Anterior cingulate cortex (tissue), 58 donors: Measurements from ENCODE around the gene FBXO47.

ENCODE experiments used
- DNase-seq, 58 donors: peaks; one replicate each; lab custom pipeline; 2025; lab: John Stamatoyannopoulos, UW

The FBXO47 gene

DNA sequence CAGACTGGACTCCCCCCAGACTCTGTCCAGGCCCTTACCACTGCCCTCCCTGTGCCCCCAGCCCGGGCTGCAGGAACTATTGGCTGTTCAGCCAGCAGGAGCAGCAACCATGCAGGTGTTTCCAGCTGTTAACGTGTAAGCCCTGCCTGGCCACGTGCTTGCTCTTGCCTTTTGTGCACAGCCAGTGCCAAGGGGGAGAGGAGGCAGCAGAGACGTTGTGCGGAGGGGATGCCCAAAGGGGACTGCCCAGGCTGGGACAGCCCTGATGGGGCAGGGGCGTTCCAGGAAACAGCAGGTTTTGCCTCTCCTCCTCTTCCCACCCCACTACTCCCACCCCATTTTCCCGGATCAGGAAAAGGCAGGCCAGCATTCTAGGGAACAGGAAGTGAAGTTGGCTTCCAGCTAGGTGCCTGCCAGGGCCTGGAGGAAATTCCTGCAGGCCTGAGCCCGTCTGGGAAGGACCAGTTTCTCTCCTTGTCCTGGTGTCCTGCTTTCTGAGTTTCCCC lies 58.5 kb downstream of the FBXO47 start:
- no peak for DNase-seq

DNA sequence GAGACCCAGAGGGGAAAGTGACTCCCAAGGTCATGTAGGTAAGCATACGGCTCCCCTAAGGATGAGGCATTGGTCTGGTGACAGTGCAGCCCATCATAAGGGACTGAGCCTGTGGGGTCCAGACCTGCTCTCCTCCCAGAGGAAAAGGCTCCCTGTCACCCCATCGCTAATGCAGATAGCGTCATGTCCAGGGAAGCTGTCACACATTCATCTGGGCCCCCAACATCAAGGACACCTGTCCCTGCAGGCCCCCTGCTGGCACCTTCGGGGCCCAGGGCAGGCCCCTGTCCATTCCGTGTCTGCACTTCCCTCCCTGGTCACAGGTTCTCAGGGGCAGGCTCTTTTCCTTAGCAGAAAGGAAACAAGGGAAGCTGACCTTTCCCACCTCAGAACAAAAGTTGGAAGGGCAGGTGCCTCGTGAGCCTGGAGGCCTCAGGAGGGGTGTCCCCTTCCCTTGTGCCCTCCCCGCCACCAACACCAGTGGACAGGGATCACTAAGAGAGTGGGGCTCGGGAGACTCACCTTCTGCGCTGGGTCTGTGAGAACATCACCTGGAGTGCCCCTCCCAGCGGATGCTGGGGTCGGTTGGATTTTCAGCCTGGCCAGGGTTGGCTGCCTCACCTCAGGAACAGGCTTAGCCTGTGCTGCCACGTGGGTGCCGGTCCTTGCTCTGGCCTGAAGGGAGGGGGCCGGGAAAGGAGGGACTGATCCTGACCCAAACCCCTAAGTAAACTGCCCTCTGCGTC lies 59.1 kb downstream of the FBXO47 start:
- no peak for DNase-seq

DNA sequence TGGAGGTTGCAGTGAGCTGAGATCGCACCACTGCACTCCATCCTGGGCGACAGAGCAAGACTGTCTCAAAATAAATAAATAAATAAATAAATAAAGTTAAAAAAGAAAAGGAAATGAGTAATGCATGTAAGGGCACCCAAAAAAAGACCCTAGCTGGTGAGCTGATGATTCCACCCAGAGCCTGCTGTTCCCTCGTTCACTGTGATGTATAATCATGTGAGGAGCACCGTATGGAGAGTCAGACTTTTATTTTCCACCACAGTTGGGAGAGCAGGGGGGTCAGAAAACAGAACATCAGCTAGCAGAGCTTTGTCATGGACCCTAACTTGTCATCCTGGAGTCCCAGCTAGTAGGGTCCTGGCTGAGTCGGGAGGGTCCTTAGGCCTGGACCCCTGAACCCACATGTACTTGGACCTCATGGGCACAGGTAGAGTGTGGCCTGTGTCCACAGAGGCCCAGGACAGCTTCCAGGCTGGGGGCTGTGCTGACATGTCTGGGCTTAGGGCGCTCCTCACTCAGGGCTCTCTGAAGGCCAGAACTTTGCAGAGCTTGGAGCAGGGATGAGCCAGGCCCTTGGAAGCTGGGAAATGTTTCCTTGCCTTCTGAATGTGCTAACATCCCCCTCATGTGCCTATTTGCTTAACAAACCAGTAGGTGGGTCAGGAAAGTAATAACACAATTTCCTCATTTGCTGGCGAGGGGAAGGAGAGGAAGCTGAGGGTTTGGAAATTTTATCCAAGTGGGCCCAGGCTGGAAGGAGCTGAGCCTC lies 60.6 kb downstream of the FBXO47 start:
- DNase-seq, result no peak

DNA sequence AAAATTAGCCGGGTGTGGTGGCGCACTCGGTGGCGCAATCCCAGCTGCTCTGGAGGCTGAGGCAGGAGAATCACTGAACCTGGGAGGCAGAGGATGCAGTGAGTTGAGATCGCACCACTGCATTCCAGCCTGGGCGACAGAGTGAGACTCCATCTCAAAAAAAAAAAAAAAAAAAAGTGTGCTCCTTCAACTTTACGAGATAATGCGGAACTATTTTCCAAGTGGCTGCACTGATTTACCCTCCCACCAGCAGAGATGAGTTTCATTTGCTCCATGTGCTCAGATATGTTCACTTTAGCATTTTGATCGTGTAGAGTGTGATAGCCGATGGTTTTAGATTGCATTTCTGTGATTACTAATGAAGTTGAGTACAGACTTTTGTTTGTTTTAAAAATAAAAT lies 61.8 kb downstream of the FBXO47 start:
- DNase-seq, result no peak

DNA sequence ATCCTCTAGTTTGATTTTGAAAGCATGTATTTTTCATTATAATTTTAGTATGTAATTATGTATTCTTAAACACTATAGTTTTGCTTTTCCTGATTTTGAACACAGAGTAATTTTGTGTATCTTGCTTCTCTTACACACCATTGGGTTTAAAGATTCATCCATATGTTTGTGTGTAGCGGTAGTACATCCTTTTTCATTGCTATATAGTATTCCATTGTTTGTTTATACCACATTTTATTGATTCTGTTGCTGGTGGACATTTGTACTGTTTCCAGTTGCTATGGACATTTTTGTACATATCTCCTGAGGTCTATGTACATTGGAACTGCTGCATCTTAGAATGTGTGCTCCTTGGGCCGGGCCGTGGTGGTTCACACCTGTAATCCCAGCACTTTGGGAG lies 62.3 kb downstream of the FBXO47 start:
- no peak for DNase-seq

DNA sequence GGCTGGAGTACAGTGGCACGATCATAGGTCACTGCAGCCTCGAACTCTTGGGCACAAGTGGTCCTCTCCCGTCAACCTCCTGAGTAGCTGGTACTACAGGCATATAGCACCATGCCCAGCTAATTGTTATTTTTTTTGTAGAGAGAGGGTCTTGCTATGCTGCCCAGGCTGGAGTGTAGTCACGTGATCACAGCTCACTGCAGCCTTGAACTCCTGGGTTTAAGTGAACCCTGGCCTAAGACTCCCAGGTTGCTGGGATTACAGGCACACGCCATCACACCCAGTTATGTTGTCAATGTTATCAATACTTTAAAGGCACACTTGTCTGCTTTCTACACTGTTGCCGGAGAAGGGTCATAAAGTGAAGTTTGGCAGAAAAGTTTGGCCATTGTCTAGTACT lies 63.8 kb downstream of the FBXO47 start:
- no peak for DNase-seq

DNA sequence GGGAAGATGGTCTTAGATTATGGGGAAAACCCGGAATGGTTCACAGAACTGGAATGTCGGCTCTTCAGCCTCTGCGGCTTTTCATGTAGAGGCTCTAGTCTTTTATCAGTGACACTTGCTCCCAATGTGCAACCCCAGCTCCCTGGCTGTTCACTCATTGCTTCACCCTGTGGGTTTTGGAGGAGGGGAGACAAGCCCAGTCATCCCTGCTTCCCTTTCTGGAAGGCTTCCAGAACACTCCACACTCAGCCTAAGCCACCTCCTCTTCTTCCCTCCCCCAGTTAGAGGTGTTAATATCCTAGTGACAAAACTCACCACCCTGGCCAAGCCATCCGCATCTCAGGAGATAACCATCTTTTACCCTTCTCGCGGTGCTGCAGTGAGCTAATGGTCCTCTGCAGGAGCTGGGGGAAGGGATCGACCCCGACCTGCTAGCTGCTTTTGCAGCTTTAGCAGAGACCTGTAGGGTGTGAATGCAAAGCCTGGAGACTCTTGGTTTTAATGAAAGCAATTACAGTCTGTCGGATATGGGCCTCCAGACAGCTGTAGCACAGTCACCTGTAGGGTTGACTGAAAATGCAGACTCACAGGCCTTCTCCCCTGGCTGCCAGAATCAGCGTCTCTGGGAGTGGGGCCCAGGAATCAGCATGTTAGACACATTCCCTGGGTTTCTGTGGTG lies 66.1 kb downstream of the FBXO47 start:
- DNase-seq, result peak in 4 of 58 donors; percentile 14 to 26 (median 20)

DNA sequence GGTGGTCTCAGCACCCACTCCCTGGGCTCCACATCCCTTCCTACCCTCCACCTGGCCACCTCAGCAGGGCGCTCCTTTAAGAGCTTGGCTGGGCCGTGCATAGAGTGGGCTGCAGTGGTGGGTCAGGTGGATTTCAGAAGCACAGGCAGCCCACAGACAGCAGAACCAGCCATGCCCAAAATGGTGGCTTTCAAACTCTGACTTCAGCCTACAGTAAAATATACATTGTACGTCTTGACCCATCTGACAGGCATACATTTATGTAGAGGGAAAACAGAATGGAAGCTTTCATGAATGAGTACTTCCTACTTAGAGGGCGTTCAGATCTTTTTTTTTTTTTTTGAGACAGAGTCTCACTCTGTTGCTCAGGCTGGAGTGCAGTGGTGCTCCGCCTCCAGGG lies 67.8 kb downstream of the FBXO47 start:
- DNase-seq, result no peak

DNA sequence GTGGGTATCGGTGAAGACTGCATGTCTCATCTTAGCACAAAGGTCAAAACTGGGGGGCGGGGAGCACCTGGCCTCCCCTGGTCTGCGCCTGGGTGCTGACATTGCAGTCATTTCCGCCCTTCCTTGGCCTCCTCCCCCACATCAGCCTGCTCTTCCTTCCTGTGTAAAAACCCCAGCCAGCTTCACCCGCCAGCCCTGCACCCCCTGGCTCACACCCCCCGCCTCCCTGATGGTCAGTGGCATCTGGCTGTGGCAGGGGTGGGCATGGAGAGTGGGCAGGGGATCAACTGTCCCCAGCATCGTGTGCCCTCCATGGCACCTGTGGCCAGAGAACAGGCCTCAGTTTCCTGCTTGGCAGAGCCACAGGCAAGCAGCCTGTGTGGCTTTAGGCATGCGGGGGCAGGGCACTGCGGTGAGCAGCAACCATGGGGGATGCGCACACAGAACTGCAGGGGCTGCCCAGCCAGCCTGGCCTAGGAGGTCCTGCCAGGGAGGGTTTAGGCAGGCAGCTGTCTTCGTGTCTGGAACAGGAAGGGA lies 68.3 kb downstream of the FBXO47 start:
- no peak for DNase-seq

DNA sequence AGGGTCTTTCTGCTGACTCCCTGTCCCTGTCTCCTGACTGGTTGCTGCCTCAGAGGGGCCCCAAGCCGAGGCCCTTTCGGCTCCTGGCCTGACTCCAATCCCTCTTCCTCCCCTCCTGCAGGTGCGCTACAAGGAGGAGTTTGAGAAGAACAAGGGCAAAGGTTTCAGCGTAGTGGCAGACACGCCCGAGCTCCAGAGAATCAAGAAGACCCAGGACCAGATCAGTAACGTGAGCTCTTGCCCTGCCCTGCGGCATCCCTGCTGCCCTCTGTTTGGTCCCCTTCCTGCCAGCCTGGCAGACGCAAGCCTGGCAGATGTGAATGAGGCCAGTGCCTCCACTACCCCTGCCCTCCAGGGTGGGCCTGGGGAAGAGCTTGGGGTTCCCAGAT lies 68.9 kb downstream of the FBXO47 start:
- DNase-seq, result no peak

DNA sequence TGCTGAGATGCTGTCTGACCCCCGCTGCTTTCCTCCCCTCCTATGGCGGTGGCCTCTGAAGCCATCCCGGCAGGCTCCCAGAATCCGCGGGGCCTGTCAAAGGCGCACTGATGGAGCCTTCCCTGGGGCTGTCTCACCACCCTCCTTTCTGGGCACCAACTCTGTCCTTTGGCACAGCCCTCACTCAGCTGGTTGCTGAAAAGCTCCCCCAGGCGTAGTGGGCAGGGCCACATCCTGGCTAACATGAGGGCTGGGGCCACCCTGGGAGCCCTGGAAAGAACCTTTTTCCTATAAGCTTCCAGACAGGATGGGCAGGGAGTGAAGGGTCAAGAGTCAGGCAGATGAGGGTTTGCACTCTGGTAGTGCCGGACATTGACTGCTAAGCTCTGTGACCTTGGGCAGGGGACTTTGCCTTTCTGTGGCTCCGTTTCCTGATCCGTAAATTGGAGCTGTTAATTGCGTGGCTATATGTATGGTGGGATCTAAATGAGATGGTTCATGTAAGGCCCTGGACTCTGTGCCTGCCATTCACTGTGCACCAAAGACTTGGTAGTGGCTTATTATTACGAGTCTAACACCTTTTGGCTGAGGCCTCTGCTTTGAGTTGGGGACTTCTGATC lies 69.4 kb downstream of the FBXO47 start:
- DNase-seq, result peak in 8 of 58 donors; percentile 10 to 52 (median 22)

DNA sequence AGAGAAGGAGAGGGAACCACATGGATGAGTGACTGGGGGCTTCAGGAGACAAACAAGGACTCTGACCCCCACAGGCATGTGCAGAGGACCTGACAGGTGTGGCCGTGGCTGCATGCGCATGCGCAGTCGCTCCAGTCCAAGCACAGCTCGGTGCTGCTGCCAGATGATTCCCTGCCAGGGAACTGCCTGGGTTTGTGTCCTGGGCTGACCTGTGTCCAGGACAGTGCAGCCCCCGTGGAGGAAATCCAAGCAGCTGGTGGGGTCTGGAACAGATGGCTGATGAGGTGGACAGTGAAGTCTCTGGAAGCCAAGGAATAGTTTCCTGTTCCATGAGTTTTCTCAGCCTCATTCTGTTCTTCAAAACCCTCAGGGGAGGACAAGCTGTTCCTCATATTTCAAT lies 70.0 kb downstream of the FBXO47 start:
- peak in 6 of 58 donors; percentile 11 to 38 (median 26) for DNase-seq

DNA sequence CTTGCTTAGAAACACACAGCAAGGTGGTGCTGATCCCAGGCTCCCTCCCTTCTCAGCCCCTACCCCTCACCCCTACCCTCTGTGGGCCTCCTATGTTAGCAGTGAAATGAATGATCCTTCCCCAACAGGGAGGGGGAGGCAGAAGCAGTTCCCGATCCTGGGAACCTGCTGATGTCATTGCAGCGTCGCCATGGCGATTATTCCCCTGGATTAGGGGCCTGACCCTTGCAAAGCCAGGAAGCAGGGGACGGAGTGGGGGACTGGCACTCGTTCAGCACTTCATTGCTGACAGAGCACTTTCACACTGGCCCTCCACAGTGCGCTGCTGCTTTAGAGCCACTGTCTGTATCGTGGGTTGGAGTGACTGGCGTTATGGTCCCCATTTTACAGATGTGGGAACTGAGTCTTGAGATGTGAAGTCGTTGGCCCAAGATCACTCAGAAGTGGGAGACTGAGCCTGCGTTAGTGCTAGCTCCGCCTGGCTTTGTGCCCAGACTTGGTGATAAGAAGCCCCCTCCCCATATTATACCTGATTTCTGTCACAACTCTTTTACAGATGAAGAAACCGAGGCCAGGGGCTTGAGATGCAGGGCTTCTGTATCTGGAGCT lies 70.8 kb downstream of the FBXO47 start:
- DNase-seq, result no peak

DNA sequence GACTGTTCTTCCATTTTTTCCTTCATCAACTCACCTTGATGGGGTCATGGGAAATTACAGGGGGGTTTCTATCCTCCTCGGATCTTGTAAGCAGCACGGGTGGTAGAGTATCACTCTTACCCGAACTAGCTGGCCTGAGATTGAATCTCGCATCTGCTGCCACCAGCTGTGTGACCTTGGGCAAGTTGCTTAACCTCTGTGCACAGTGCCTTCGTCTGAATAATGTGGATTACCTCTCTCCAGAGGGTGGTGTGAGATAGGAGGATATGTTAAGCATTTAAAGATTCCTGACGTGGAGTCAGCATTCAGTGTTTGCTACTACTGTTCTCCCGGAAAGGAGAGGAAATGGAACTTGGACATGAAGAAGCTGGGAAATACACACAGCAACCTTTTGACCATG lies 72.9 kb downstream of the FBXO47 start:
- no peak for DNase-seq

DNA sequence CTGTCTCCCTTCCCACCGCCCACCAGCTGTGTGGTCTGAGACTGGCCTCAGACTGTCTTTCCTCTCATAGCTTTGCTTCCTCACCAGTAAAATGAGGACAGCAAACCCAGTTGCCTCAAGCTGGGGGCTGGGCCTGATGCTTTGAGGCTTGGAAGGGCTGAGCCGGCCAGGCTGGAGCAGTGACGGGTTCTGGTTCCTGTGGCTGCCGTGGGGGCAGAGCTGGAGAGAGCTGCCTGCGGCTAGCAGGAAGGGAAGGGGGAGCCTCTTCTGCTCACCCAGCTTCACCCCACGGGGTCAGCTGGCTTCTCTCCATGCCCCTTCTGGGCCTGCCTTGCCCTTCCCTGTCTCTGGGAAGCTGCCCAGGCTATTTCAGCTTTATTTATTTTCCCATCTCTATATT lies 73.6 kb downstream of the FBXO47 start:
- peak in 19 of 58 donors; percentile 16 to 51 (median 31) for DNase-seq

DNA sequence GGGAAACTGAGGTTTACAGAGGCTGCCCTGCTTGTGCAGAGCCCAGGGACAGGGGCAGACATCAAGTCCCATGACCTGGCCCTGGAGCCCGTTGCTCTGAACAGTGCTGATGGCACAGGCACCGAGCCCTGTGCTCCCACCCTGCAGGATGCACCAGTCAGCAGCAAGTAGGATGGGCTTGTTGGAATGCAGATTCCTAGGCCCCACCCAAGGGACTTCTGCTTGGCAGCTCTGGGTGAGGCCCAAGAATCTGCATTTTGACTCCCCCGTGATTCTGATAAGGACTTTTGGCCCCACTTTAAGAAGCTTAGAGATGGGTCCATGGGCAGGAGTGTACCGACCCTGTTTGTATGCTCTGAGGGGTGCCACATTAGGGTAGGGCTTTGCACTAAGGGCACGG lies 74.1 kb downstream of the FBXO47 start:
- no peak for DNase-seq

DNA sequence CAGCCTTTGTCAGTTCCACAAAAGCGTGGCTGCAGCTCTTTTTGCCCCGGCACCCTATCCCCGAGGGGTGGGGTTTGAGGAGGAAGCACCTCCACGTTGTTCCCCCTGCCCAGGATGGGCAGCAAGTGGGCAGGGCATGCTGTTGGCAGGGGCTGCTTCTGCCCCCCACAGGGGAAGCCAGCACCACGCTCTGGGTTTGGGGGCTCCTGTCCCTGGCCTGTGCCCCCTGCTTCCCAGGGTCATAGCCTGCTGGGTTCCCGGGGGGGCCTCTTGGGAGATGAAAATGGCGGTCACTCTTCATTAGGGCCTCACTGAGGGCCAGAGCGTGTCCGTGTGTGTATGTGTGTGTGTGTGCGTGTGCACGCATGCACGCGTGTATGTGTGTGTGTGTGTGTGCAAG lies 74.6 kb downstream of the FBXO47 start:
- DNase-seq, result no peak

DNA sequence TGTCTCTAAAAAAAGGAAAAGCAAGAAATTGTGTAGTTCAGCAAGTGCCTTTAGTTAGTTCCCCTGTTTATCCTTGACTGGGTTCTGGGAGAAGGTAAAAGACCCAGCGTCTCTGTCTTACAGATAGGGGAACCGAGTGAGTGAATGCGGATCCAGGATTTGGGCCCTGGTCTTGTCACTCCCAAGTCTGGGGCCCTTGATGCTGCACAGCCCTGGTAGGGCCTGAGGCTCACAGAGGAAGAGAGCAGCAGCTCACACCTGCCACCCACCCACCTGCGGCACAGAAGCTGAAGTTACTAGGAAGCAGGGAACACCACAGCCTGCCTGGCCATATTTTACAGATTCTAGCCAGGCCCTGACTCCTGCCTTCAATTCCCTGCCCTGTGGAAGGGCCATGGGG lies 75.1 kb downstream of the FBXO47 start:
- DNase-seq, result no peak

DNA sequence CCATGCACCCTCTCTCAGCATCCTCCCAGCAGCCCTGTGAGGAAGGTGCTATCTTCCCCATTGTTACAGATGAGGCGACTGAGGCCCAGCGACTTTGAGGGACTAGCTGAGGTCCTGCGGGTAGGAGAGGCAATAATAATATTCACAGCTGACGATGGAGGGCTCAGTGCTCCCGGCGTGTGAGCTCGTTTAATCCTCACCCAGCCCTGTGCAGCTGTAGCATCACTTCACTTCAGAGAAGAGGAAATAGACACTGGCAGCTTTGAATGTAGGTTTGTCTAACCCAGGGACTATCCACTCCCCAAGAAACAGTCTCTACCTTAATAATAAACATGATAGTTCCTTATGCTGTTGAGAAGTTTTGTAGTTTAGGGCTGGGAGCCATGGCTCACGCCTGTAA lies 75.8 kb downstream of the FBXO47 start:
- no peak for DNase-seq

DNA sequence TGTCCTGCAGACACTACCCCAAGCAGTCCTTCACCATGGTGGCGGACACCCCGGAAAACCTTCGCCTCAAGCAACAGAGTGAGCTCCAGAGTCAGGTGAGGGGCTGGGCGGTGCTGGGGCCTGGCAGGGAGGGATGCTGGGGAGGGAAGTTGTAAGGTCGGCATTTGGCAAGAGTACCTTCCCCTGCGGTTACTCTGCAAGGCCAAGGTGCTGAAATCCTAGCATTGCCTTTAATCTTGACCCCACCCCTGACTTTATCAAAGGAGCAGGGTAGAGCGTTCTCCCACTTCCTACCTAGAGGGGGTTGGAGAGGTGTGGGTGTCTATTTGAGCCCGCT lies 76.8 kb downstream of the FBXO47 start:
- DNase-seq, result no peak
